Measurements from ENCODE around the gene ARID5B.

The ARID5B gene

GRCh38 chr10:61987537-61987936 lies 86.0 kb downstream of the ARID5B start:
- no peak for TF ChIP-seq ZNF274 (IDR thresholded peaks at IDR 0.05; ENCODE audit: low read depth, low read length)
- TF ChIP-seq YY1 (IDR thresholded peaks at IDR 0.05; ENCODE audit: insufficient read depth, insufficient read length) = no peak
- no peak for TF ChIP-seq SUZ12 (IDR thresholded peaks at IDR 0.05; ENCODE audit: extremely low read depth, insufficient read depth, insufficient read length)
- Histone ChIP-seq H3K36me3 (ENCODE audit: insufficient read depth, insufficient read length, low read length) (no peaks in the 10 kb centered on the region), H3K27me3 (ENCODE audit: insufficient read depth, insufficient read length) (no peaks in the 10 kb centered on the region), H3K4me1 (ENCODE audit: insufficient read depth, insufficient read length) (no peaks in the 10 kb centered on the region), H3K9me3 (ENCODE audit: insufficient read depth, low read length) (no peaks in the 10 kb centered on the region), H3K4me3 (ENCODE audit: insufficient read length, low read depth) (no peak overlapping the region), H3K9ac (ENCODE audit: insufficient read length, low read depth) (no peak overlapping the region)
- DNase-seq (ENCODE audit: low read depth, low spot score) = no peak

GRCh38 chr10:61987951-61988379 lies 86.5 kb downstream of the ARID5B start:
- Histone ChIP-seq H3K27me3 (ENCODE audit: insufficient read depth, insufficient read length) (no peaks in the 10 kb centered on the region), H3K36me3 (ENCODE audit: insufficient read depth, insufficient read length, low read length) (no peaks in the 10 kb centered on the region), H3K9me3 (ENCODE audit: insufficient read depth, low read length) (no peaks in the 10 kb centered on the region), H3K4me3 (ENCODE audit: insufficient read length, low read depth) (no peak overlapping the region), H3K4me1 (ENCODE audit: insufficient read depth, insufficient read length) (no peaks in the 10 kb centered on the region), H3K9ac (ENCODE audit: insufficient read length, low read depth) (no peak overlapping the region)
- TF ChIP-seq YY1 (IDR thresholded peaks at IDR 0.05; ENCODE audit: insufficient read depth, insufficient read length) (no peak), ZNF274 (IDR thresholded peaks at IDR 0.05; ENCODE audit: low read depth, low read length) (no peak), SUZ12 (IDR thresholded peaks at IDR 0.05; ENCODE audit: extremely low read depth, insufficient read depth, insufficient read length) (no peak)
- no peak for DNase-seq (ENCODE audit: low read depth, low spot score)

GRCh38 chr10:61989995-61990760 lies 88.7 kb downstream of the ARID5B start:
- H3K4me1 ChIP-seq (ENCODE audit: insufficient read depth, insufficient read length) = no peaks in the 10 kb centered on the region
- no peaks in the 10 kb centered on the region for H3K36me3 ChIP-seq (ENCODE audit: insufficient read depth, insufficient read length, low read length)
- no peak overlapping the region for H3K9ac ChIP-seq (ENCODE audit: insufficient read length, low read depth)
- no peak overlapping the region for H3K4me3 ChIP-seq (ENCODE audit: insufficient read length, low read depth)
- H3K9me3 ChIP-seq (ENCODE audit: insufficient read depth, low read length) = no peaks in the 10 kb centered on the region
- DNase-seq (ENCODE audit: low read depth, low spot score) = no peak
- TF ChIP-seq ZNF274 (IDR thresholded peaks at IDR 0.05; ENCODE audit: low read depth, low read length) (no peak), YY1 (IDR thresholded peaks at IDR 0.05; ENCODE audit: insufficient read depth, insufficient read length) (no peak), SUZ12 (IDR thresholded peaks at IDR 0.05; ENCODE audit: extremely low read depth, insufficient read depth, insufficient read length) (no peak)
- no peaks in the 10 kb centered on the region for H3K27me3 ChIP-seq (ENCODE audit: insufficient read depth, insufficient read length)

GRCh38 chr10:61990761-61991135 lies 89.2 kb downstream of the ARID5B start:
- Histone ChIP-seq H3K4me1 (ENCODE audit: insufficient read depth, insufficient read length) (no peaks in the 10 kb centered on the region), H3K36me3 (ENCODE audit: insufficient read depth, insufficient read length, low read length) (no peaks in the 10 kb centered on the region)

GRCh38 chr10:61991166-61991565 lies 89.7 kb downstream of the ARID5B start:
- H3K27me3 ChIP-seq (ENCODE audit: insufficient read depth, insufficient read length) = no peaks in the 10 kb centered on the region
- no peak overlapping the region for H3K9ac ChIP-seq (ENCODE audit: insufficient read length, low read depth)
- H3K4me1 ChIP-seq (ENCODE audit: insufficient read depth, insufficient read length) = no peaks in the 10 kb centered on the region
- TF ChIP-seq YY1 (IDR thresholded peaks at IDR 0.05; ENCODE audit: insufficient read depth, insufficient read length) (no peak), ZNF274 (IDR thresholded peaks at IDR 0.05; ENCODE audit: low read depth, low read length) (no peak), SUZ12 (IDR thresholded peaks at IDR 0.05; ENCODE audit: extremely low read depth, insufficient read depth, insufficient read length) (no peak)
- no peaks in the 10 kb centered on the region for H3K9me3 ChIP-seq (ENCODE audit: insufficient read depth, low read length)
- no peak for DNase-seq (ENCODE audit: low read depth, low spot score)
- H3K4me3 ChIP-seq (ENCODE audit: insufficient read length, low read depth) = no peak overlapping the region
- no peaks in the 10 kb centered on the region for H3K36me3 ChIP-seq (ENCODE audit: insufficient read depth, insufficient read length, low read length)

More at GRCh38 chr10:61990761-61991135, 89.2 kb downstream of the ARID5B start:
- Histone ChIP-seq H3K9ac (ENCODE audit: insufficient read length, low read depth) (no peak overlapping the region), H3K27me3 (ENCODE audit: insufficient read depth, insufficient read length) (no peaks in the 10 kb centered on the region), H3K9me3 (ENCODE audit: insufficient read depth, low read length) (no peaks in the 10 kb centered on the region), H3K4me3 (ENCODE audit: insufficient read length, low read depth) (no peak overlapping the region)
- no peak for TF ChIP-seq SUZ12 (IDR thresholded peaks at IDR 0.05; ENCODE audit: extremely low read depth, insufficient read depth, insufficient read length)
- TF ChIP-seq YY1 (IDR thresholded peaks at IDR 0.05; ENCODE audit: insufficient read depth, insufficient read length) = no peak
- TF ChIP-seq ZNF274 (IDR thresholded peaks at IDR 0.05; ENCODE audit: low read depth, low read length) = no peak
- no peak for DNase-seq (ENCODE audit: low read depth, low spot score)

- no peak for DNase-seq (ENCODE audit: low read depth, low spot score)
- no peaks in the 10 kb centered on the region for H3K4me1 ChIP-seq (ENCODE audit: insufficient read depth, insufficient read length)
- H3K4me3 ChIP-seq (ENCODE audit: insufficient read length, low read depth) = no peak overlapping the region
- H3K36me3 ChIP-seq (ENCODE audit: insufficient read depth, insufficient read length, low read length) = no peaks in the 10 kb centered on the region
- no peak overlapping the region for H3K9ac ChIP-seq (ENCODE audit: insufficient read length, low read depth)
- no peaks in the 10 kb centered on the region for H3K27me3 ChIP-seq (ENCODE audit: insufficient read depth, insufficient read length)
- H3K9me3 ChIP-seq (ENCODE audit: insufficient read depth, low read length) = no peaks in the 10 kb centered on the region
- TF ChIP-seq SUZ12 (IDR thresholded peaks at IDR 0.05; ENCODE audit: extremely low read depth, insufficient read depth, insufficient read length) = no peak
- TF ChIP-seq YY1 (IDR thresholded peaks at IDR 0.05; ENCODE audit: insufficient read depth, insufficient read length) = no peak
- no peak for TF ChIP-seq ZNF274 (IDR thresholded peaks at IDR 0.05; ENCODE audit: low read depth, low read length)
Measured at GRCh38 chr10:61992059-61992460, 90.6 kb downstream of the ARID5B start.

GRCh38 chr10:61992671-61993668 lies 91.5 kb downstream of the ARID5B start:
- Histone ChIP-seq H3K9me3 (ENCODE audit: insufficient read depth, low read length) (no peaks in the 10 kb centered on the region), H3K36me3 (ENCODE audit: insufficient read depth, insufficient read length, low read length) (no peaks in the 10 kb centered on the region), H3K27me3 (ENCODE audit: insufficient read depth, insufficient read length) (no peaks in the 10 kb centered on the region), H3K4me1 (ENCODE audit: insufficient read depth, insufficient read length) (no peaks in the 10 kb centered on the region), H3K9ac (ENCODE audit: insufficient read length, low read depth) (no peak overlapping the region), H3K4me3 (ENCODE audit: insufficient read length, low read depth) (no peak overlapping the region)
- TF ChIP-seq SUZ12 (IDR thresholded peaks at IDR 0.05; ENCODE audit: extremely low read depth, insufficient read depth, insufficient read length) (no peak), YY1 (IDR thresholded peaks at IDR 0.05; ENCODE audit: insufficient read depth, insufficient read length) (no peak), ZNF274 (IDR thresholded peaks at IDR 0.05; ENCODE audit: low read depth, low read length) (no peak)
- no peak for DNase-seq (ENCODE audit: low read depth, low spot score)

Data from NT2/D1 (cell line).